H1 (cell line): ENCODE measurements around the gene TMEM202. TPM values are rescaled to one million over a fixed set of nuclear protein-coding genes. Genes with fewer than 3 reads are reported as not detected.

Source experiments
- CTCF ChIA-PET: fragments of 300-600 bp; sonication (Branson Sonifier 250); formaldehyde crosslinking; loops from one replicate; lab custom pipeline; 2021; ENCODE audit not compliant: partially characterized antibody; lab: Charles Lee
- POLR2A ChIA-PET: fragments of 300-600 bp; sonication (Branson Sonifier 250); formaldehyde crosslinking; loops from one replicate; lab custom pipeline; 2021; ENCODE audit warnings: inconsistent platforms; ENCODE audit not compliant: partially characterized antibody; lab: Charles Lee
- DNase-seq, 2 experiments: peaks; one replicate each; pipeline versions ENCODE4 v3.0.0 to v3.0.0-alpha.2; 2010 to 2022; ENCODE audit warnings: low spot score in 2 of 2, low read depth in 1 of 2, mixed read lengths in 1 of 2
- FAIRE-seq: peaks from 2 replicates; lab custom pipeline; 2011; peaks lifted over from hg19 to GRCh38; lab: Jason Lieb, UNC
- H2AFZ ChIP-seq: 2 replicates; pipeline ENCODE4 v1.8.1; 2012; ENCODE audit warnings: low read length, inconsistent platforms
- H2AK5ac ChIP-seq: 2 replicates; pipeline ENCODE4 v1.6.1; 2013; ENCODE audit warnings: low read depth, low read length
- H2BK120ac ChIP-seq: replicated peaks from 2 replicates; pipeline ENCODE3; 2013; ENCODE audit warnings: low read depth, low read length, inconsistent platforms
- H2BK12ac ChIP-seq: 2 replicates; pipeline ENCODE4 v1.6.1; 2013; ENCODE audit warnings: low read depth, low read length
- H2BK15ac ChIP-seq: 2 replicates; pipeline ENCODE4 v1.6.1; 2013; ENCODE audit warnings: low read length
- H2BK20ac ChIP-seq: 2 replicates; pipeline ENCODE4 v1.6.1; 2013; ENCODE audit warnings: low read length
- H2BK5ac ChIP-seq: 2 replicates; pipeline ENCODE4 v1.6.1; 2013; ENCODE audit warnings: low read depth, low read length
- H3K14ac ChIP-seq: 2 replicates; pipeline ENCODE4 v1.6.1; 2013; ENCODE audit warnings: inconsistent platforms; ENCODE audit not compliant: insufficient read length
- H3K18ac ChIP-seq: 2 replicates; pipeline ENCODE4 v1.6.1; 2013; ENCODE audit warnings: low read length; ENCODE audit errors: extremely low read depth
- H3K23ac ChIP-seq: 2 replicates; pipeline ENCODE4 v1.6.1; 2013; ENCODE audit warnings: inconsistent platforms; ENCODE audit not compliant: insufficient read length
- H3K23me2 ChIP-seq: 2 replicates; pipeline ENCODE4 v1.6.1; 2013; ENCODE audit warnings: low read depth, low read length
- H3K27ac ChIP-seq: 2 replicates; pipeline ENCODE4 v1.6.1; 2011; ENCODE audit warnings: low read depth, low read length, inconsistent platforms
- H3K27me3 ChIP-seq, 4 experiments: replicated peaks in 1 of 4; 1 replicate in 1 of 4; 2 replicates in 3 of 4; pipeline versions ENCODE4 v1.6.1 to v1.8.1; 2011 to 2013; ENCODE audit warnings: low read length in 3 of 4, mild to moderate bottlenecking in 3 of 4, inconsistent platforms in 2 of 4, mixed read lengths in 2 of 4, moderate library complexity in 1 of 4; ENCODE audit not compliant: control insufficient read depth in 3 of 4, insufficient read depth in 3 of 4; ENCODE audit errors: extremely low read depth in 1 of 4
- H3K36me3 ChIP-seq, 4 experiments: 2 replicates each; pipeline versions ENCODE4 v1.6.1 to v1.8.1; 2011 to 2013; ENCODE audit warnings: mild to moderate bottlenecking in 4 of 4, low read length in 3 of 4, moderate library complexity in 2 of 4, control low read depth in 1 of 4, inconsistent platforms in 1 of 4; ENCODE audit not compliant: insufficient read depth in 4 of 4, control insufficient read depth in 2 of 4
- H3K4ac ChIP-seq: replicated peaks from 2 replicates; pipeline ENCODE3; 2013; ENCODE audit warnings: low read length, low read depth, mixed read lengths, inconsistent platforms; ENCODE audit not compliant: insufficient read length
- H3K4me1 ChIP-seq, 4 experiments: replicated peaks in 1 of 4; 1 replicate in 1 of 4; 2 replicates in 3 of 4; pipeline versions ENCODE4 v1.6.1 to v1.8.1; 2011 to 2013; ENCODE audit warnings: low read length in 3 of 4, inconsistent platforms in 2 of 4, mixed read lengths in 1 of 4; ENCODE audit not compliant: insufficient read depth in 4 of 4, control insufficient read depth in 3 of 4
- H3K4me2 ChIP-seq, 2 experiments: 2 replicates each; pipeline versions ENCODE4 v1.6.1 to v1.8.1; 2011 to 2013; ENCODE audit warnings: low read depth in 2 of 2, low read length in 2 of 2, control low read depth in 1 of 2, inconsistent platforms in 1 of 2, mild to moderate bottlenecking in 1 of 2; ENCODE audit not compliant: insufficient read depth in 1 of 2
- H3K4me3 ChIP-seq, 4 experiments: fragments of 200-600, 300-600 bp in 1 of 4; sonication (generic), shearing (Covaris generic), sonication (Bioruptor Twin) in 1 of 4; 2 replicates each; pipeline versions ENCODE4 v1.5.1 to v1.8.1; 2011 to 2016; ENCODE audit warnings: low read length in 4 of 4, low read depth in 3 of 4, control low read depth in 2 of 4, inconsistent platforms in 2 of 4, mild to moderate bottlenecking in 2 of 4, mixed read lengths in 1 of 4, moderate library complexity in 1 of 4; ENCODE audit not compliant: insufficient read depth in 2 of 4; ENCODE audit errors: extremely low read depth in 1 of 4
- H3K56ac ChIP-seq: replicated peaks from 2 replicates; pipeline ENCODE3; 2013; ENCODE audit warnings: low read depth, mild to moderate bottlenecking, mixed read lengths, low read length, inconsistent platforms; ENCODE audit not compliant: insufficient read length
- H3K79me1 ChIP-seq: 2 replicates; pipeline ENCODE4 v1.6.1; 2013; ENCODE audit warnings: low read depth, low read length, control low read depth
- H3K79me2 ChIP-seq, 2 experiments: 2 replicates each; pipeline versions ENCODE4 v1.6.1 to v1.8.1; 2012 to 2013; ENCODE audit warnings: low read length in 2 of 2, mild to moderate bottlenecking in 2 of 2, inconsistent platforms in 1 of 2; ENCODE audit not compliant: insufficient read depth in 2 of 2, control insufficient read depth in 1 of 2
- H3K9ac ChIP-seq, 4 experiments: replicated peaks in 1 of 4; 1 replicate in 1 of 4; 2 replicates in 3 of 4; pipeline versions ENCODE4 v1.6.1 to v1.8.1; 2011 to 2013; ENCODE audit warnings: low read depth in 3 of 4, low read length in 3 of 4, control low read depth in 2 of 4, mild to moderate bottlenecking in 2 of 4, moderate library complexity in 2 of 4, inconsistent platforms in 1 of 4; ENCODE audit errors: extremely low read depth in 1 of 4
- H3K9me3 ChIP-seq, 2 experiments: 2 replicates each; pipeline versions ENCODE4 v1.6.1 to v1.8.1; 2012 to 2013; ENCODE audit warnings: mild to moderate bottlenecking in 2 of 2, moderate library complexity in 2 of 2, control low read depth in 1 of 2, inconsistent platforms in 1 of 2, low read depth in 1 of 2, low read length in 1 of 2, mixed read lengths in 1 of 2; ENCODE audit not compliant: insufficient read depth in 2 of 2
- H4K20me1 ChIP-seq, 2 experiments: replicated peaks in 1 of 2; 2 replicates each; pipeline versions ENCODE3 to v1.8.1; 2011 to 2013; ENCODE audit warnings: inconsistent platforms in 2 of 2, low read length in 2 of 2, mild to moderate bottlenecking in 1 of 2; ENCODE audit not compliant: insufficient read depth in 2 of 2, control insufficient read depth in 1 of 2
- H4K5ac ChIP-seq: 2 replicates; pipeline ENCODE4 v1.6.1; 2013; ENCODE audit warnings: low read length, low read depth, mixed read lengths, inconsistent platforms; ENCODE audit not compliant: insufficient read length
- H4K8ac ChIP-seq: 2 replicates; pipeline ENCODE4 v1.8.0; 2013; ENCODE audit warnings: mild to moderate bottlenecking, moderate library complexity, low read length, inconsistent platforms; ENCODE audit not compliant: insufficient read depth; ENCODE audit errors: extremely low read depth
- H4K91ac ChIP-seq: replicated peaks from 2 replicates; pipeline ENCODE3; 2013; ENCODE audit warnings: low read length, mixed read lengths, inconsistent platforms; ENCODE audit not compliant: insufficient read length
- CHD1 ChIP-seq: IDR thresholded peaks from 2 replicates; pipeline ENCODE4 v1.6.1; 2012; ENCODE audit warnings: low read depth, low read length, improper control_type of control experiment
- CHD2 ChIP-seq: IDR thresholded peaks from 2 replicates; pipeline ENCODE4 v1.6.1; 2012; ENCODE audit warnings: low read length, improper control_type of control experiment
- CTBP2 ChIP-seq: IDR thresholded peaks from 2 replicates; pipeline ENCODE4 v1.7.0; 2011; ENCODE audit warnings: borderline replicate concordance, mild to moderate bottlenecking, moderate library complexity, mixed read lengths, low read length; ENCODE audit not compliant: insufficient read depth, insufficient read length
- EZH2 ChIP-seq: fragments of 200-600 bp; sonication (generic); IDR thresholded peaks from 2 replicates; pipeline ENCODE4 v1.7.1; 2012; ENCODE audit warnings: low read depth, mild to moderate bottlenecking, moderate library complexity, low read length, inconsistent platforms; ENCODE audit not compliant: severe bottlenecking
- FOSL1 ChIP-seq: IDR thresholded peaks from 2 replicates; pipeline ENCODE4 v1.6.1; 2011; ENCODE audit warnings: mild to moderate bottlenecking, low read depth, low read length, moderate library complexity; ENCODE audit not compliant: insufficient read depth
- HDAC6 ChIP-seq: IDR thresholded peaks from one replicate; pipeline ENCODE4 v1.7.1; 2012; ENCODE audit warnings: low read depth, mild to moderate bottlenecking, inconsistent platforms, low read length, moderate library complexity
- POU5F1 ChIP-seq: IDR thresholded peaks from 2 replicates; pipeline ENCODE4 v1.6.1; 2011; ENCODE audit warnings: low read depth, mild to moderate bottlenecking, low read length, moderate library complexity
- SP4 ChIP-seq: IDR thresholded peaks from 2 replicates; pipeline ENCODE4 v1.6.1; 2012; ENCODE audit warnings: low read length, inconsistent platforms
- TEAD4 ChIP-seq: IDR thresholded peaks from 2 replicates; pipeline ENCODE4 v1.6.1; 2012; ENCODE audit warnings: low read depth, low read length, inconsistent platforms, mixed read lengths
- WGBS, 2 experiments: shearing (Covaris generic) in 1 of 2; methylation state at CpG; one replicate each; pipeline versions ENCODE4 v1.1.6 to v1.1.7; 2013 to 2015; ENCODE audit warnings: low lambda C conversion rate in 2 of 2, mixed read lengths in 2 of 2, inconsistent platforms in 1 of 2, low coverage in 1 of 2, missing lambda C conversion rate in 1 of 2; ENCODE audit not compliant: insufficient replicate concordance in 2 of 2, insufficient coverage in 1 of 2, insufficient read length in 1 of 2; ENCODE audit errors: extremely low coverage in 1 of 2, missing lambda C conversion rate in 1 of 2; 5-methylcytosine and 5-hydroxymethylcytosine counted together
- polyA plus RNA-seq, 7 experiments: library from polyadenylated mRNA; depleted of rRNA in 3 of 7; stranded (reverse) in 5 of 7; unstranded in 2 of 7; fragments of >200 nt in 5 of 7; fragments of 200-250 nt in 2 of 7; gene quantifications; 1 replicate in 5 of 7; 2 replicates in 1 of 7; 4 replicates in 1 of 7; pipeline versions ENCODE4 v1.2.1 to v1.2.3, GENCODE V29; 2011 to 2013; ENCODE audit warnings: missing spikeins in 2 of 7, mixed read lengths in 2 of 7
- total RNA-seq: library from RNA; stranded (reverse); fragmentation: NEBNext Ultra II Directional; extraction: Animal tissue kit (Norgen Biotek cat#: 25700); gene quantifications from 2 replicates; pipeline ENCODE4 v1.2.1, GENCODE V29; 2021

Gene TMEM202
- total and polyA plus RNA-seq, 2 of the 8 experiments (the other 6 are each of a cell fraction or from before 2014, with no cell fraction given): not detected

DNA sequence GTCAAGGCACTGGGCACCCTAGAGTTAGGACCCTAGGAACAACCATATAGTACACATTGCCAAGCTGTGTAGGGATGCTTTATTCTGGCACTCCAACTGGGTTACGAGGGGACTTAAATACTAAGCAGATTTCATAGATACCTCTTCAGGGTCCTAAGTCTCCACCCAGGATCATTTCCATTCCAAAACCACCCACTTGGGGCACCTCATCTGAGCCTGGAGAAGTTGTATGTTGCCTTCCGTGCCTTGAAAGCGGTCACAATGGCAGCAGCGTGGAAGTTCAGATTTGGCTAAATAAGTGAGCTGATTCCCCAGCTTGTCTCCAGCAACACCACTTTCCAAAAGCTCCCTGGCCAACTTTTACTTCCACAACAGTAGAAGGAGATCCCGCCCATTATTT, 4.6 kb downstream of the TMEM202 start:
- no peaks in the 10 kb centered on the region; a peak in 1 of 4 replicates for H3K9me3 ChIP-seq
- ChIA-PET POLR2A (interaction anchor here (1.4 kb wide), 1 partner anchor 27 kb away, joined by 4 read pairs; the partner anchor contains the start of gene HEXA), CTCF (no interaction called here)
- FAIRE-seq (no peak), DNase-seq (no peak)
- H3K23ac ChIP-seq: no peak overlapping the region
- H2BK120ac ChIP-seq: no peak overlapping the region
- H3K14ac ChIP-seq: no peak overlapping the region
- no peak overlapping the region for H2BK5ac ChIP-seq
- no peak overlapping the region for H2BK12ac ChIP-seq
- no peaks in the 10 kb centered on the region for H3K36me3 ChIP-seq
- peaks cover 0 to 3% (median 0%) of the 10 kb centered on the region in 4 experiments; a peak in 2 of 7 replicates for H3K27me3 ChIP-seq
- H3K23me2 ChIP-seq: no peaks in the 10 kb centered on the region
- no peak overlapping the region for H3K4me3 ChIP-seq
- no peak overlapping the region for H3K9ac ChIP-seq
- no peaks in the 10 kb centered on the region for H3K79me2 ChIP-seq
- no peak overlapping the region for H3K27ac ChIP-seq
- no peak overlapping the region for H4K91ac ChIP-seq
- no peak overlapping the region for H3K56ac ChIP-seq
- H2AFZ ChIP-seq: no peak overlapping the region
- no peak overlapping the region for H3K4ac ChIP-seq
- no peak overlapping the region for H2AK5ac ChIP-seq
- H2BK15ac ChIP-seq: no peak overlapping the region
- H3K4me1 ChIP-seq: no peaks in the 10 kb centered on the region
- H2BK20ac ChIP-seq: no peak overlapping the region
- H3K18ac ChIP-seq: no peak overlapping the region
- H4K5ac ChIP-seq: no peak overlapping the region
- 80% methylated on average over 5 of the region's 5 CpGs; no CpG with 5 or more reads in 1 of the 2 experiments for WGBS, 2 experiments
- no peaks in the 10 kb centered on the region for H4K20me1 ChIP-seq
- H3K4me2 ChIP-seq: no peak overlapping the region
- no peak overlapping the region for H4K8ac ChIP-seq
- no peaks in the 10 kb centered on the region for H3K79me1 ChIP-seq
- TF ChIP-seq FOSL1: no peak
- no peak for TF ChIP-seq CTBP2
- TF ChIP-seq POU5F1: no peak
- no peak for TF ChIP-seq CHD1
- no peak for TF ChIP-seq HDAC6
- TF ChIP-seq TEAD4: no peak
- TF ChIP-seq SP4: no peak
- TF ChIP-seq EZH2: no peak
- TF ChIP-seq CHD2: no peak
